K562 (cell line): ENCODE measurements around the gene NEK3. TPM values are rescaled to one million over a fixed set of nuclear protein-coding genes. Genes with fewer than 3 reads are reported as not detected.
"Not testable (repeated sequence)": the region's sequence is repeated elsewhere in the genome, so short reads cannot be mapped to it uniquely, and the experiment has no call there.

Experiments
- JUND ChIP-seq, 2 experiments: IDR thresholded peaks; 2 replicates in 1 of 2; 3 replicates in 1 of 2; pipeline ENCODE4 v1.6.1; 2011; ENCODE audit warnings: borderline replicate concordance in 2 of 2, low read depth in 2 of 2, low read length in 2 of 2, improper control_type of control experiment in 1 of 2, missing biosample characterization in 1 of 2, missing genetic modification characterization in 1 of 2, missing genetic modification reagents in 1 of 2
- REST ChIP-seq, 2 experiments: fragments of 450-650 bp; formaldehyde crosslinking in 1 of 2; IDR thresholded peaks; 2 replicates each; pipeline versions ENCODE4 v1.4.0 to v1.6.1; 2014 to 2020; ENCODE audit warnings: mild to moderate bottlenecking in 2 of 2, borderline replicate concordance in 1 of 2, low read depth in 1 of 2
- TAL1 ChIP-seq: fragments of 450-650 bp; IDR thresholded peaks from 2 replicates; pipeline ENCODE4 v1.6.1; 2016; ENCODE audit warnings: mild to moderate bottlenecking
- polyA plus RNA-seq, 8 experiments: library from polyadenylated mRNA; depleted of rRNA in 4 of 8; stranded (reverse) in 5 of 8; unstranded in 3 of 8; fragments of >200 nt; fragmentation: Nextera tagmentation in 2 of 8; fragmentation: Illumina TruSeq in 1 of 8; extraction: Ambion mirVana in 2 of 8; extraction: Trizol in 1 of 8; gene quantifications; 2 replicates each; pipeline versions ENCODE4 v1.2.1 to v1.2.3, GENCODE V29; 2011 to 2014; ENCODE audit warnings: inconsistent platforms in 1 of 8, missing spikeins in 1 of 8
- total RNA-seq, 7 experiments: library from RNA; depleted of rRNA in 6 of 7; stranded (reverse); fragments of >200 nt in 6 of 7; fragmentation: Illumina TruSeq in 2 of 7; extraction: Trizol in 2 of 7; gene quantifications; 2 replicates each; pipeline versions ENCODE4 v1.2.1 to v1.2.3, GENCODE V29; 2011 to 2021; ENCODE audit warnings: low replicate concordance in 1 of 7

NEK3 gene
- total and polyA plus RNA-seq, 9 of the 15 experiments (the other 6 are each of a cell fraction or from before 2014, with no cell fraction given): 6.2 to 11.0 (median 9.3) TPM

- not testable (repeated sequence) for TF ChIP-seq JUND (IDR thresholded peaks at IDR 0.05; ENCODE audit: borderline replicate concordance, low read depth, low read length); REST (CRISPR knock-in tag; IDR thresholded peaks at IDR 0.05; ENCODE audit: low read depth)
- TF ChIP-seq JUND (tag; IDR thresholded peaks at IDR 0.05; ENCODE audit: borderline replicate concordance, low read depth, low read length): peak; percentile 10; the same call in 1 of the 3 replicates
- peak; percentile 50; the same call in 1 of the 2 replicates for TF ChIP-seq REST (IDR thresholded peaks at IDR 0.05; ENCODE audit: borderline replicate concordance)
- peak; percentile 77 for TF ChIP-seq TAL1
Observed at GRCh38 chr13:52187424-52188187, 28.2 kb upstream of the NEK3 start (continued).
